Stimulated activated CD4-positive, alpha-beta T cell treated with anti-CD3 and anti-CD28 coated beads, TNF-alpha, amount 100 ng/mL, for 48 hours (primary cell): ENCODE results near the gene MED14.

Experiments used
- DNase-seq, 3 donors: peaks; one replicate each; pipeline ENCODE4 v3.0.0-alpha.2; 2020; ENCODE audit warnings: low read depth in 3 of 3

Gene MED14

GRCh38 chrX:40729598-40730584, 5.5 kb downstream of the MED14 start:
- no peak for DNase-seq

GRCh38 chrX:40727581-40728252, 7.6 kb downstream of the MED14 start:
- no peak for DNase-seq

- no peak for DNase-seq
These were observed 8.2 kb downstream of the MED14 start for GRCh38 chrX:40727093-40727492.

GRCh38 chrX:40722930-40723329, 12.4 kb downstream of the MED14 start:
- no peak for DNase-seq

GRCh38 chrX:40721489-40722106, 13.7 kb downstream of the MED14 start:
- DNase-seq = no peak

- DNase-seq = no peak
These were observed 14.6 kb downstream of the MED14 start for GRCh38 chrX:40720792-40721191.

- DNase-seq = no peak
These were observed 15.0 kb downstream of the MED14 start for GRCh38 chrX:40720339-40720738.

GRCh38 chrX:40719731-40720130, 15.6 kb downstream of the MED14 start:
- DNase-seq = no peak

- no peak for DNase-seq
These were observed 16.1 kb downstream of the MED14 start for GRCh38 chrX:40719218-40719617.

- no peak for DNase-seq
These were observed 25.9 kb downstream of the MED14 start for GRCh38 chrX:40709395-40709794.

GRCh38 chrX:40705658-40706312, 29.6 kb downstream of the MED14 start:
- no peak for DNase-seq

GRCh38 chrX:40700640-40701342, 34.6 kb downstream of the MED14 start:
- DNase-seq = no peak

GRCh38 chrX:40698851-40699250, 36.5 kb downstream of the MED14 start:
- no peak for DNase-seq

GRCh38 chrX:40694802-40695201, 40.5 kb downstream of the MED14 start:
- no peak for DNase-seq

- DNase-seq = no peak
These were observed 46.4 kb downstream of the MED14 start for GRCh38 chrX:40688929-40689328.

GRCh38 chrX:40687169-40687568, 48.2 kb downstream of the MED14 start:
- no peak for DNase-seq

GRCh38 chrX:40685362-40685918, 49.9 kb downstream of the MED14 start:
- no peak for DNase-seq

GRCh38 chrX:40684092-40684491, 51.2 kb downstream of the MED14 start:
- no peak for DNase-seq

- no peak for DNase-seq
These were observed 52.1 kb downstream of the MED14 start for GRCh38 chrX:40683245-40683644.

- DNase-seq = no peak
These were observed 64.2 kb downstream of the MED14 start for GRCh38 chrX:40671126-40671525.
